WTC11 (cell line): ENCODE results near the gene PRELID1. TPM values are rescaled to one million over a fixed set of nuclear protein-coding genes. Genes with fewer than 3 reads are reported as not detected.

Source experiments
- CREM ChIP-seq: sonication (generic); formaldehyde crosslinking; IDR thresholded peaks from 2 replicates; pipeline ENCODE4 v1.8.1; 2022; ENCODE audit warnings: mild to moderate bottlenecking, missing genetic modification reagents, moderate library complexity
- EMX1 ChIP-seq: fragments of 250-450 bp; sonication (Bioruptor Pico); IDR thresholded peaks from 2 replicates; pipeline ENCODE4 v1.8.0; 2021; ENCODE audit warnings: mild to moderate bottlenecking
- FOXJ3 ChIP-seq: sonication (generic); formaldehyde crosslinking; IDR thresholded peaks from 2 replicates; pipeline ENCODE4 v1.9.0; 2021; ENCODE audit warnings: missing genetic modification reagents, mild to moderate bottlenecking, borderline replicate concordance
- FOXK1 ChIP-seq: sonication (generic); formaldehyde crosslinking; IDR thresholded peaks from 2 replicates; pipeline ENCODE4 v1.8.0; 2022; ENCODE audit warnings: mild to moderate bottlenecking, moderate library complexity, missing genetic modification reagents
- NFE2L1 ChIP-seq: sonication (generic); formaldehyde crosslinking; IDR thresholded peaks from 2 replicates; pipeline ENCODE4 v1.8.1; 2023; ENCODE audit warnings: missing genetic modification reagents
- OVOL2 ChIP-seq: fragments of 250-450 bp; sonication (Bioruptor Pico); IDR thresholded peaks from 2 replicates; pipeline ENCODE4 v1.9.0; 2021; ENCODE audit warnings: mild to moderate bottlenecking, borderline replicate concordance
- SOX15 ChIP-seq: fragments of 250-450 bp; sonication (Bioruptor Pico); IDR thresholded peaks from 2 replicates; pipeline ENCODE4 v1.9.0; 2021; ENCODE audit warnings: mild to moderate bottlenecking
- SP1 ChIP-seq: sonication (generic); formaldehyde crosslinking; conservative IDR thresholded peaks from 2 replicates; pipeline ENCODE4 v1.8.1; 2022; ENCODE audit warnings: missing genetic modification reagents
- TP53 ChIP-seq: sonication (generic); formaldehyde crosslinking; IDR thresholded peaks from 2 replicates; pipeline ENCODE4 v1.8.1; 2023; ENCODE audit warnings: mild to moderate bottlenecking, missing genetic modification reagents
- ZNF416 ChIP-seq: fragments of 250-450 bp; sonication (Bioruptor Pico); IDR thresholded peaks from 2 replicates; pipeline ENCODE4 v1.9.0; 2021; ENCODE audit warnings: mild to moderate bottlenecking, inconsistent platforms
- ZNF423 ChIP-seq: fragments of 250-450 bp; sonication (Bioruptor Pico); IDR thresholded peaks from 2 replicates; pipeline ENCODE4 v2.1.2; 2022; ENCODE audit warnings: mild to moderate bottlenecking, moderate library complexity
- ZNF671 ChIP-seq: fragments of 250-450 bp; sonication (Bioruptor Pico); IDR thresholded peaks from 2 replicates; pipeline ENCODE4 v1.8.0; 2021; ENCODE audit warnings: mild to moderate bottlenecking
- total RNA-seq: library from RNA; stranded (reverse); gene quantifications from 3 replicates; pipeline ENCODE4 v1.2.3, GENCODE V29; 2021
- TF ChIP-seq, protein P1 (sequence below): fragments of 250-450 bp; sonication (Bioruptor Pico); IDR thresholded peaks from 2 replicates; pipeline ENCODE4 v1.9.0; 2021; ENCODE audit warnings: moderate library complexity, mild to moderate bottlenecking, inconsistent platforms, borderline replicate concordance
- TF ChIP-seq, protein P2 (sequence below): fragments of 250-450 bp; sonication (Bioruptor Pico); conservative IDR thresholded peaks from 2 replicates; pipeline ENCODE4 v1.9.0; 2021; ENCODE audit warnings: mild to moderate bottlenecking
- TF ChIP-seq, protein P3 (sequence below): sonication (generic); formaldehyde crosslinking; IDR thresholded peaks from 2 replicates; pipeline ENCODE4 v1.8.1; 2023; ENCODE audit warnings: mild to moderate bottlenecking, missing genetic modification reagents
- TF ChIP-seq, protein P4 (sequence below): sonication (generic); formaldehyde crosslinking; IDR thresholded peaks from 2 replicates; pipeline ENCODE4 v1.8.0; 2023; ENCODE audit warnings: mild to moderate bottlenecking, missing genetic modification reagents
- TF ChIP-seq, protein P5 (sequence below): sonication (generic); formaldehyde crosslinking; IDR thresholded peaks from 2 replicates; pipeline ENCODE4 v1.8.1; 2022; ENCODE audit warnings: low read depth, missing genetic modification reagents, borderline replicate concordance
- TF ChIP-seq, protein P6 (sequence below): sonication (generic); formaldehyde crosslinking; IDR thresholded peaks from 2 replicates; pipeline ENCODE4 v1.8.0; 2022; ENCODE audit warnings: mild to moderate bottlenecking, missing genetic modification reagents
- TF ChIP-seq, protein P7 (sequence below): sonication (generic); formaldehyde crosslinking; IDR thresholded peaks from 2 replicates; pipeline ENCODE4 v1.8.1; 2023; ENCODE audit warnings: mild to moderate bottlenecking, missing genetic modification reagents, borderline replicate concordance
- TF ChIP-seq, protein P8 (sequence below): sonication (generic); formaldehyde crosslinking; IDR thresholded peaks from 2 replicates; pipeline ENCODE4 v1.8.1; 2023; ENCODE audit warnings: mild to moderate bottlenecking, moderate library complexity, missing genetic modification reagents

The PRELID1 gene
- total RNA-seq, 1 experiment from 2014 or later = 273 TPM

DNA sequence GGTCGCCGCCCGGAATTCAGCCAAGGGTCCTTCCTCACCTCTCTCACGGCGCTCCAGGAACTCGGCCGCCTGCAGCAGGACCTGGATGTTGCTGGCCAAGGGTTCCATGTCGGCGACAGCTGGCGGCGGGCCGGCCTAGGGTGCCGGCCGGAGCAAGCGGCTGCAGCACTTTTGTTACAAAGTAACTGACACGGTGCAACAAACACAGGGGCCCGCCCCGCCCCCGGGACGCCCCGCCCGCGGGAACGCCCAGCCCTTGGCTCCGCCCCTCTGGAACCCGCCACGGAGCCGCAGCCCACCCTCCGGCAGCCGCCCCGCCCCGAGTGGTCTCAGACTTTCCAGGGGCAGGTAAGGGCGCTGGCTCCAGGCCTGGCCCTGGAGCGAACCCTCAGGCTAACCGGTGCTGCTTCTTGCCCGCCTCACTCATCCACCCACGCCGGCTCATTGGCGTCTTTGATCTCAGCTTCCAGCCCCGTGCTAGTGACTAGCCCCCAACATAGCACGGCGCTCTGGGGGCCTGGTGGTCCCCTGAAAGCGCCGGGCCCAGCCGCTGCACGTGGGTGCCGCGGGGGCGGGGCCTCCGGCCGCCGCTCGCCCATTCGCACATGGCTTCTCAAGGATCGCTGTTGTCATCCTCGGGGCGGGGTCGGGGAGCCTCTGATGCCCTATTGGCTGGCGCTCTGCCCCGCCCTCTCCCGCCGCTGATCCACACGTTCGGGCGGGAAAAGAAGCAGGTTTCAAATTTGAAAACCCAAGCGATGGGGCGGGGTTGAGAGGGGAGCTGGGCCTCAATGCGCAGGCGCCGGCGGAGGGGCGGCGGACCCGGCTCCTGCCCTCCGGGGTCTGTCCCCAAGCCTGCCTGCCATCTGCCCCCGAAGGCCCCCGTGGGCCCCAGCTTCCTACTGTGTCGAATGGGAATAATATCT, 8.4 kb downstream of the PRELID1 start, which contains the start of gene MXD3 (continued):
- TF ChIP-seq, protein P1, sequence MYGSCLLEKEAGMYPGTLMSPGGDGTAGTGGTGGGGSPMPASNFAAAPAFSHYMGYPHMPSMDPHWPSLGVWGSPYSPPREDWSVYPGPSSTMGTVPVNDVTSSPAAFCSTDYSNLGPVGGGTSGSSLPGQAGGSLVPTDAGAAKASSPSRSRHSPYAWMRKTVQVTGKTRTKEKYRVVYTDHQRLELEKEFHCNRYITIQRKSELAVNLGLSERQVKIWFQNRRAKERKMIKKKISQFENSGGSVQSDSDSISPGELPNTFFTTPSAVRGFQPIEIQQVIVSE (CRISPR knock-in tag) = no peak
- TF ChIP-seq, protein P2, sequence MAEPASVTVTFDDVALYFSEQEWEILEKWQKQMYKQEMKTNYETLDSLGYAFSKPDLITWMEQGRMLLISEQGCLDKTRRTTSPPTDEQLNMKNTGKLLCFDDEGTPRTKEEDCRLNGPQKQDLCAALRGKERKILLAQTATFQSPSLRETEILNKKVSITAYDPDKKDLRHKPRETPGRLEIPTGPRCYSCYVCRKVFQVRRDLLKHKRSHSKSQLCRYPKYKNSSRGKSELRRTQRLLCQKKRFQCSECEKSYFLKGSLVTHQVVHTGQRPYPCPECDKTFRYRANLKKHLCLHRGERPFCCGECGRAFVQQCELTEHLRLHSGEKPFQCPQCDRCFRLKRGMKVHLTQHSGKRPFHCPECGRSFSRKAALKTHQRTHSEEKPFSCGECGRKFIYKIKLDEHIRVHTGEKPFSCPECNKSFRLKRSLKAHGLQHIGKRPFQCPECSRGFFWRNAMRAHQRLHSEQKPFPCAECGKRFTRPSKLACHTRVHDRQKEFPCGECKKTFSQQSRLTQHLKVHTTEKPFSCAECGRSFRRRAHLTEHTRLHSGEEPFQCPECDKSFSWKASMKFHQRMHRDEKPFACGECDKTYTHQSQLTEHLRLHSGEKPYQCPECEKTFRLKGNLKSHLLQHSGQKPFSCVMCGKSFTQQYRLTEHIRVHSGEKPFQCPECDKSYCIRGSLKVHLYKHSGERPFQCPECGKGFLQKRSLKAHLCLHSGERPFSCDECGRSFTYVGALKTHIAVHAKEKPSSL (CRISPR knock-in tag) = no peak
- TF ChIP-seq SOX15 (no peak), CREM (CRISPR knock-in tag) (peak; percentile 43; the same call in 1 of the 2 replicates), TP53 (CRISPR knock-in tag) (peak; percentile 66; the same call in 1 of the 2 replicates), ZNF671 (no peak), ZNF423 (CRISPR knock-in tag) (no peak), FOXJ3 (CRISPR knock-in tag) (no peak), ZNF416 (CRISPR knock-in tag) (no peak), EMX1 (CRISPR knock-in tag) (no peak), SP1 (peak; percentile 65; the same call in 1 of the 2 replicates), FOXK1 (CRISPR knock-in tag) (peak; percentile 96), OVOL2 (no peak), NFE2L1 (no peak)
- TF ChIP-seq, protein P3, sequence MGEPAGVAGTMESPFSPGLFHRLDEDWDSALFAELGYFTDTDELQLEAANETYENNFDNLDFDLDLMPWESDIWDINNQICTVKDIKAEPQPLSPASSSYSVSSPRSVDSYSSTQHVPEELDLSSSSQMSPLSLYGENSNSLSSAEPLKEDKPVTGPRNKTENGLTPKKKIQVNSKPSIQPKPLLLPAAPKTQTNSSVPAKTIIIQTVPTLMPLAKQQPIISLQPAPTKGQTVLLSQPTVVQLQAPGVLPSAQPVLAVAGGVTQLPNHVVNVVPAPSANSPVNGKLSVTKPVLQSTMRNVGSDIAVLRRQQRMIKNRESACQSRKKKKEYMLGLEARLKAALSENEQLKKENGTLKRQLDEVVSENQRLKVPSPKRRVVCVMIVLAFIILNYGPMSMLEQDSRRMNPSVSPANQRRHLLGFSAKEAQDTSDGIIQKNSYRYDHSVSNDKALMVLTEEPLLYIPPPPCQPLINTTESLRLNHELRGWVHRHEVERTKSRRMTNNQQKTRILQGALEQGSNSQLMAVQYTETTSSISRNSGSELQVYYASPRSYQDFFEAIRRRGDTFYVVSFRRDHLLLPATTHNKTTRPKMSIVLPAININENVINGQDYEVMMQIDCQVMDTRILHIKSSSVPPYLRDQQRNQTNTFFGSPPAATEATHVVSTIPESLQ = no peak
- TF ChIP-seq, protein P4, sequence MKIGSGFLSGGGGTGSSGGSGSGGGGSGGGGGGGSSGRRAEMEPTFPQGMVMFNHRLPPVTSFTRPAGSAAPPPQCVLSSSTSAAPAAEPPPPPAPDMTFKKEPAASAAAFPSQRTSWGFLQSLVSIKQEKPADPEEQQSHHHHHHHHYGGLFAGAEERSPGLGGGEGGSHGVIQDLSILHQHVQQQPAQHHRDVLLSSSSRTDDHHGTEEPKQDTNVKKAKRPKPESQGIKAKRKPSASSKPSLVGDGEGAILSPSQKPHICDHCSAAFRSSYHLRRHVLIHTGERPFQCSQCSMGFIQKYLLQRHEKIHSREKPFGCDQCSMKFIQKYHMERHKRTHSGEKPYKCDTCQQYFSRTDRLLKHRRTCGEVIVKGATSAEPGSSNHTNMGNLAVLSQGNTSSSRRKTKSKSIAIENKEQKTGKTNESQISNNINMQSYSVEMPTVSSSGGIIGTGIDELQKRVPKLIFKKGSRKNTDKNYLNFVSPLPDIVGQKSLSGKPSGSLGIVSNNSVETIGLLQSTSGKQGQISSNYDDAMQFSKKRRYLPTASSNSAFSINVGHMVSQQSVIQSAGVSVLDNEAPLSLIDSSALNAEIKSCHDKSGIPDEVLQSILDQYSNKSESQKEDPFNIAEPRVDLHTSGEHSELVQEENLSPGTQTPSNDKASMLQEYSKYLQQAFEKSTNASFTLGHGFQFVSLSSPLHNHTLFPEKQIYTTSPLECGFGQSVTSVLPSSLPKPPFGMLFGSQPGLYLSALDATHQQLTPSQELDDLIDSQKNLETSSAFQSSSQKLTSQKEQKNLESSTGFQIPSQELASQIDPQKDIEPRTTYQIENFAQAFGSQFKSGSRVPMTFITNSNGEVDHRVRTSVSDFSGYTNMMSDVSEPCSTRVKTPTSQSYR (CRISPR knock-in tag) = no peak
- TF ChIP-seq, protein P5, sequence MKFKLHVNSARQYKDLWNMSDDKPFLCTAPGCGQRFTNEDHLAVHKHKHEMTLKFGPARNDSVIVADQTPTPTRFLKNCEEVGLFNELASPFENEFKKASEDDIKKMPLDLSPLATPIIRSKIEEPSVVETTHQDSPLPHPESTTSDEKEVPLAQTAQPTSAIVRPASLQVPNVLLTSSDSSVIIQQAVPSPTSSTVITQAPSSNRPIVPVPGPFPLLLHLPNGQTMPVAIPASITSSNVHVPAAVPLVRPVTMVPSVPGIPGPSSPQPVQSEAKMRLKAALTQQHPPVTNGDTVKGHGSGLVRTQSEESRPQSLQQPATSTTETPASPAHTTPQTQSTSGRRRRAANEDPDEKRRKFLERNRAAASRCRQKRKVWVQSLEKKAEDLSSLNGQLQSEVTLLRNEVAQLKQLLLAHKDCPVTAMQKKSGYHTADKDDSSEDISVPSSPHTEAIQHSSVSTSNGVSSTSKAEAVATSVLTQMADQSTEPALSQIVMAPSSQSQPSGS (CRISPR knock-in tag) = no peak
- TF ChIP-seq, protein P6, sequence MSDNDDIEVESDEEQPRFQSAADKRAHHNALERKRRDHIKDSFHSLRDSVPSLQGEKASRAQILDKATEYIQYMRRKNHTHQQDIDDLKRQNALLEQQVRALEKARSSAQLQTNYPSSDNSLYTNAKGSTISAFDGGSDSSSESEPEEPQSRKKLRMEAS (CRISPR knock-in tag) = peak; percentile 97
- TF ChIP-seq, protein P7, sequence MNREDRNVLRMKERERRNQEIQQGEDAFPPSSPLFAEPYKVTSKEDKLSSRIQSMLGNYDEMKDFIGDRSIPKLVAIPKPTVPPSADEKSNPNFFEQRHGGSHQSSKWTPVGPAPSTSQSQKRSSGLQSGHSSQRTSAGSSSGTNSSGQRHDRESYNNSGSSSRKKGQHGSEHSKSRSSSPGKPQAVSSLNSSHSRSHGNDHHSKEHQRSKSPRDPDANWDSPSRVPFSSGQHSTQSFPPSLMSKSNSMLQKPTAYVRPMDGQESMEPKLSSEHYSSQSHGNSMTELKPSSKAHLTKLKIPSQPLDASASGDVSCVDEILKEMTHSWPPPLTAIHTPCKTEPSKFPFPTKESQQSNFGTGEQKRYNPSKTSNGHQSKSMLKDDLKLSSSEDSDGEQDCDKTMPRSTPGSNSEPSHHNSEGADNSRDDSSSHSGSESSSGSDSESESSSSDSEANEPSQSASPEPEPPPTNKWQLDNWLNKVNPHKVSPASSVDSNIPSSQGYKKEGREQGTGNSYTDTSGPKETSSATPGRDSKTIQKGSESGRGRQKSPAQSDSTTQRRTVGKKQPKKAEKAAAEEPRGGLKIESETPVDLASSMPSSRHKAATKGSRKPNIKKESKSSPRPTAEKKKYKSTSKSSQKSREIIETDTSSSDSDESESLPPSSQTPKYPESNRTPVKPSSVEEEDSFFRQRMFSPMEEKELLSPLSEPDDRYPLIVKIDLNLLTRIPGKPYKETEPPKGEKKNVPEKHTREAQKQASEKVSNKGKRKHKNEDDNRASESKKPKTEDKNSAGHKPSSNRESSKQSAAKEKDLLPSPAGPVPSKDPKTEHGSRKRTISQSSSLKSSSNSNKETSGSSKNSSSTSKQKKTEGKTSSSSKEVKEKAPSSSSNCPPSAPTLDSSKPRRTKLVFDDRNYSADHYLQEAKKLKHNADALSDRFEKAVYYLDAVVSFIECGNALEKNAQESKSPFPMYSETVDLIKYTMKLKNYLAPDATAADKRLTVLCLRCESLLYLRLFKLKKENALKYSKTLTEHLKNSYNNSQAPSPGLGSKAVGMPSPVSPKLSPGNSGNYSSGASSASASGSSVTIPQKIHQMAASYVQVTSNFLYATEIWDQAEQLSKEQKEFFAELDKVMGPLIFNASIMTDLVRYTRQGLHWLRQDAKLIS = no peak
- TF ChIP-seq, protein P8, sequence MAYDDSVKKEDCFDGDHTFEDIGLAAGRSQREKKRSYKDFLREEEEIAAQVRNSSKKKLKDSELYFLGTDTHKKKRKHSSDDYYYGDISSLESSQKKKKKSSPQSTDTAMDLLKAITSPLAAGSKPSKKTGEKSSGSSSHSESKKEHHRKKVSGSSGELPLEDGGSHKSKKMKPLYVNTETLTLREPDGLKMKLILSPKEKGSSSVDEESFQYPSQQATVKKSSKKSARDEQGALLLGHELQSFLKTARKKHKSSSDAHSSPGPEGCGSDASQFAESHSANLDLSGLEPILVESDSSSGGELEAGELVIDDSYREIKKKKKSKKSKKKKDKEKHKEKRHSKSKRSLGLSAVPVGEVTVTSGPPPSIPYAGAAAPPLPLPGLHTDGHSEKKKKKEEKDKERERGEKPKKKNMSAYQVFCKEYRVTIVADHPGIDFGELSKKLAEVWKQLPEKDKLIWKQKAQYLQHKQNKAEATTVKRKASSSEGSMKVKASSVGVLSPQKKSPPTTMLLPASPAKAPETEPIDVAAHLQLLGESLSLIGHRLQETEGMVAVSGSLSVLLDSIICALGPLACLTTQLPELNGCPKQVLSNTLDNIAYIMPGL (CRISPR knock-in tag) = no peak
